Measurements from ENCODE around the gene ZNF705A.
"Not testable (repeated sequence)": the region's sequence is repeated elsewhere in the genome, so short reads cannot be mapped to it uniquely, and the experiment has no call there.

DNA sequence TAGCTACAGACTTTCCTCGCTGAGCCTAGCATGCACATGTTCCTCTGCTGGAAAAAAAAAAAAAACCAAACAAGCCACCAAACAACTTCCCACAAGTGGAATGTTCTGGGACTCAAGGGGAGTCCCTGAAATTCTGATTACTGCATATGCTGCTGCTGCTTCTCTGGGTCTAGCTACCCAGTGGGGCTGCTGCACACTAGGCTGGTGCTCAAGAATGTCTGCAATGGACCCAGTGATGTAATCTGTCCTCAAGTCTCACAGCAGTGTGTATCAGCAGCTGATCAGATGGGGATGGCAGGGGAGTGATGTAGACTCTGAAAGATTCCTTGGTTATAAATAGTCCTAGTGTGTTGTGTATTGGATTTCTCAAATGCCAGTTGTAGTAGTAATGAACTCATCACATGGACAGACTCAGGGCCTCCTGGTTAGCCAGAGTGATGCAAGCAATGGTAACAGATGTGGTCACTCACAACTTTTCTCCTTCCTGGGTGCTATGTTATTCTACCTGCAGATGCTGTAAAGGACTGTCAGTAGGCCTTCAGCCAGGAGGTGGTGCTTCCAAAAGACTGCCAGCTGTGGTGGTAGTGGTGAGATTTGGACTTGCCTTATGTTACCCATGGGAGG is 41.0 kb downstream of the ZNF705A start:
- TF ChIP-seq JUNB (IDR thresholded peaks at IDR 0.05; ENCODE audit: unreplicated experiment); CTCF (conservative IDR thresholded peaks at IDR 0.05; ENCODE audit: low read depth in 2 of 2); POLR2AphosphoS5 (IDR thresholded peaks at IDR 0.05; ENCODE audit: low read depth); EZH2 (IDR thresholded peaks at IDR 0.05; ENCODE audit: low read depth, unreplicated experiment): not testable (repeated sequence)
